ENCODE measurements around the gene GALNT18. TPM values are rescaled to one million over a fixed set of nuclear protein-coding genes. Genes with fewer than 3 reads are reported as not detected.

Gene GALNT18
- total RNA-seq, 1 donor: 4.7 TPM

DNA sequence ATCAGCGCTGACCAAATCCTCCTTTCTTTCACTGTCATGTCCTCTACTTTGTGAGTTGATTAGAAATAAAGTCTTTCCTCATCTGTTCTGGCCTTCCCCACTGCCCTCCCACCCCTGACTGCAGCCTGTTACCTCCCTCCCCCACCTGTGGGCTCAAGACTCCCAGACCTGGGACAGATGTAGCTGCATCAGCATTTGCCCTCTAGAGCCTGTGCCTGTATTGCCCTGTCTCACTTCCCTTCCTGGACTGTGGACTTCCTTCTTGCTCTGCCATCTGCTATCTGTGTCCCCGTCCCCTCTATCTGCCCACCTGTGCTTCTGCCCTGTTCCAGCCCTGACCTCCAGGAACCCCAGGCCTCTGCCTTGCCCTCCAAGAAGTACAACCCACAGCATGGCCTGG, 122.5 kb downstream of the GALNT18 start:
- Histone ChIP-seq H3K27ac (ENCODE audit: low read depth, low read length) (no peak overlapping the region), H3K9me3 (ENCODE audit: low read depth, low read length) (no peaks in the 10 kb centered on the region), H3K4me1 (ENCODE audit: insufficient read depth, low read length) (no peaks in the 10 kb centered on the region), H3K36me3 (ENCODE audit: insufficient read depth, low read length) (no peaks in the 10 kb centered on the region), H3K27me3 (ENCODE audit: insufficient read depth, low read length) (peaks cover 16% of the 10 kb centered on the region), H2AFZ (ENCODE audit: low read length) (no peak overlapping the region), H3K4me3 (ENCODE audit: insufficient read depth, low read length) (no peak overlapping the region), H3K4me2 (ENCODE audit: insufficient read depth, low read length) (no peak overlapping the region), H3K79me2 (ENCODE audit: insufficient read depth, low read length) (no peaks in the 10 kb centered on the region), H4K20me1 (ENCODE audit: insufficient read depth, low read length) (no peaks in the 10 kb centered on the region)
- no peak for DNase-seq (ENCODE audit: insufficient read length, low spot score, missing footprints)
- TF ChIP-seq, protein P1, sequence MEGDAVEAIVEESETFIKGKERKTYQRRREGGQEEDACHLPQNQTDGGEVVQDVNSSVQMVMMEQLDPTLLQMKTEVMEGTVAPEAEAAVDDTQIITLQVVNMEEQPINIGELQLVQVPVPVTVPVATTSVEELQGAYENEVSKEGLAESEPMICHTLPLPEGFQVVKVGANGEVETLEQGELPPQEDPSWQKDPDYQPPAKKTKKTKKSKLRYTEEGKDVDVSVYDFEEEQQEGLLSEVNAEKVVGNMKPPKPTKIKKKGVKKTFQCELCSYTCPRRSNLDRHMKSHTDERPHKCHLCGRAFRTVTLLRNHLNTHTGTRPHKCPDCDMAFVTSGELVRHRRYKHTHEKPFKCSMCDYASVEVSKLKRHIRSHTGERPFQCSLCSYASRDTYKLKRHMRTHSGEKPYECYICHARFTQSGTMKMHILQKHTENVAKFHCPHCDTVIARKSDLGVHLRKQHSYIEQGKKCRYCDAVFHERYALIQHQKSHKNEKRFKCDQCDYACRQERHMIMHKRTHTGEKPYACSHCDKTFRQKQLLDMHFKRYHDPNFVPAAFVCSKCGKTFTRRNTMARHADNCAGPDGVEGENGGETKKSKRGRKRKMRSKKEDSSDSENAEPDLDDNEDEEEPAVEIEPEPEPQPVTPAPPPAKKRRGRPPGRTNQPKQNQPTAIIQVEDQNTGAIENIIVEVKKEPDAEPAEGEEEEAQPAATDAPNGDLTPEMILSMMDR (IDR thresholded peaks at IDR 0.05; ENCODE audit: extremely low read depth, low read depth, low read length): no peak

DNA sequence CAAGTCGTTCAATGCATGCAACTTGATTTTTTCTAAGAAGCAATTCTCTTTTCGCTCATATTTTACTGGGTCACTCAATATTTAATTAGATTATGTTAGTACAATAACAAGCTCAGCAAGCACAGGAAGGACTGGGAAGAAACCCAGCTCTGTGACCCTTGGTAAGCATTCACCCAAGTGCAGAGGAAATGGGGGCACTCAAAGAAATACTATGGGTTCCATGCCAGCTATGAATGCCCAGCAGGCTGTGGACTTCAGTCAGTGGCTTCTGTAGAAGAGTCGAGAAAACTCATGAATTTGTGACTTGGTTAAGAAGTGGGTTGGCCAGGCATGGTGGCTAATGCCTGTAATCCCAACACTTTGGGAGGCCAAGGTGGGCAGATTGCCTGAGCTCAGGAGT, 123.6 kb downstream of the GALNT18 start:
- Histone ChIP-seq H3K4me2 (ENCODE audit: insufficient read depth, low read length) (no peak overlapping the region), H3K36me3 (ENCODE audit: insufficient read depth, low read length) (no peaks in the 10 kb centered on the region), H3K4me3 (ENCODE audit: insufficient read depth, low read length) (no peak overlapping the region), H2AFZ (ENCODE audit: low read length) (no peak overlapping the region), H3K4me1 (ENCODE audit: insufficient read depth, low read length) (no peaks in the 10 kb centered on the region), H3K9me3 (ENCODE audit: low read depth, low read length) (no peaks in the 10 kb centered on the region), H3K27me3 (ENCODE audit: insufficient read depth, low read length) (peaks cover 15% of the 10 kb centered on the region), H4K20me1 (ENCODE audit: insufficient read depth, low read length) (no peaks in the 10 kb centered on the region), H3K79me2 (ENCODE audit: insufficient read depth, low read length) (no peaks in the 10 kb centered on the region), H3K27ac (ENCODE audit: low read depth, low read length) (no peak overlapping the region)
- DNase-seq (ENCODE audit: insufficient read length, low spot score, missing footprints): no peak
- TF ChIP-seq, protein P1 (IDR thresholded peaks at IDR 0.05; ENCODE audit: extremely low read depth, low read depth, low read length): no peak

DNA sequence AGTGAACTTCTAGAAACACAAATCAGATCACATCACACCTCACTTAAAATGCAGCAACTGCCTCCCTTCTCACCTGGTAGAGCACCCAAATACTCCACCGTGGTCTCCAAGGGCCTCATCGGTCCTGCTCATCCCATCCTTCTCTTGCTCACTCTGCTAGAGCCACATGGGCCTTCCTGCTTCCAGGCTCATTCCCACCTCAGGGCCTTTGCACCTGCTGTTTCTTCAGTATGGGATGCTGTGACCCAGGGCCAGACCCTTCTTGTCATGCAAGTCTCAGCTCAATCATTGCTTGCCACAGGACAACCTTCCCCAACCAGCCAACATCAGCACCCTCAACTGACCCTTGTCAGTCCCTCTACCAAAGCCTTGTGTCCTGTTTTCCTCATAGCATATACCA, 124.9 kb downstream of the GALNT18 start:
- Histone ChIP-seq H3K36me3 (ENCODE audit: insufficient read depth, low read length) (no peaks in the 10 kb centered on the region), H4K20me1 (ENCODE audit: insufficient read depth, low read length) (no peaks in the 10 kb centered on the region), H3K27ac (ENCODE audit: low read depth, low read length) (no peak overlapping the region), H3K27me3 (ENCODE audit: insufficient read depth, low read length) (peaks cover 11% of the 10 kb centered on the region), H3K4me1 (ENCODE audit: insufficient read depth, low read length) (no peaks in the 10 kb centered on the region), H3K4me3 (ENCODE audit: insufficient read depth, low read length) (no peak overlapping the region), H3K79me2 (ENCODE audit: insufficient read depth, low read length) (no peaks in the 10 kb centered on the region), H3K9me3 (ENCODE audit: low read depth, low read length) (no peaks in the 10 kb centered on the region), H3K4me2 (ENCODE audit: insufficient read depth, low read length) (no peak overlapping the region), H2AFZ (ENCODE audit: low read length) (no peak overlapping the region)
- TF ChIP-seq, protein P1 (IDR thresholded peaks at IDR 0.05; ENCODE audit: extremely low read depth, low read depth, low read length): no peak
- no peak for DNase-seq (ENCODE audit: insufficient read length, low spot score, missing footprints)

DNA sequence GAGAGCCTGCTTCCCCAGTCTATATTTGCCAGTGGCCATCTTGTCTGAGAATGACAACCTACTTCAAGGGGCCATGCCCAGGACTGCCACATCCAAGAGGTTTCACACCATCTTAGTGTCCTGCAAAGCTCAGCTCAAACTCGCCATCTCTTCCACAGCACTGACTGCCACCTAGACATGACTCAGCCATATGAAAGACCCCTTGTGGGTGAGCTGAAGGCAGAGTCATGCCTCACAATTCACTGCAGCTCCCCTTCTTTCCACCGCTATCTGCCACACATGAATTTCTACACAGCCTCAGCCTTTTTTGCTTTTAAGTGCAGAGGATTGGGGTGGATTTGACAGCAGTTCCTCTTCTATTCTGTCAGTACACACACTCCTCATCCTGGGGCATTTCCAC, 127.5 kb downstream of the GALNT18 start:
- H3K27ac ChIP-seq (ENCODE audit: low read depth, low read length): no peak overlapping the region
- H3K4me3 ChIP-seq (ENCODE audit: insufficient read depth, low read length): no peak overlapping the region
- H2AFZ ChIP-seq (ENCODE audit: low read length): no peak overlapping the region
- no peaks in the 10 kb centered on the region for H3K36me3 ChIP-seq (ENCODE audit: insufficient read depth, low read length)
- no peaks in the 10 kb centered on the region for H3K9me3 ChIP-seq (ENCODE audit: low read depth, low read length)
- TF ChIP-seq, protein P1 (IDR thresholded peaks at IDR 0.05; ENCODE audit: extremely low read depth, low read depth, low read length): no peak
- DNase-seq (ENCODE audit: insufficient read length, low spot score, missing footprints): no peak
- H3K4me2 ChIP-seq (ENCODE audit: insufficient read depth, low read length): no peak overlapping the region
- H3K79me2 ChIP-seq (ENCODE audit: insufficient read depth, low read length): no peaks in the 10 kb centered on the region
- no peaks in the 10 kb centered on the region for H3K4me1 ChIP-seq (ENCODE audit: insufficient read depth, low read length)
- H4K20me1 ChIP-seq (ENCODE audit: insufficient read depth, low read length): no peaks in the 10 kb centered on the region
- peaks cover 8% of the 10 kb centered on the region for H3K27me3 ChIP-seq (ENCODE audit: insufficient read depth, low read length)

All from osteoblast (primary cell).